ENCODE measurements around the gene ZNF592. TPM values are rescaled to one million over a fixed set of nuclear protein-coding genes. Genes with fewer than 3 reads are reported as not detected.

ZNF592 gene
- total and polyA plus RNA-seq, 2 of the 13 experiments (the other 11 are each of a cell fraction or from before 2014, with no cell fraction given) = 8.2 to 9.8 TPM

DNA sequence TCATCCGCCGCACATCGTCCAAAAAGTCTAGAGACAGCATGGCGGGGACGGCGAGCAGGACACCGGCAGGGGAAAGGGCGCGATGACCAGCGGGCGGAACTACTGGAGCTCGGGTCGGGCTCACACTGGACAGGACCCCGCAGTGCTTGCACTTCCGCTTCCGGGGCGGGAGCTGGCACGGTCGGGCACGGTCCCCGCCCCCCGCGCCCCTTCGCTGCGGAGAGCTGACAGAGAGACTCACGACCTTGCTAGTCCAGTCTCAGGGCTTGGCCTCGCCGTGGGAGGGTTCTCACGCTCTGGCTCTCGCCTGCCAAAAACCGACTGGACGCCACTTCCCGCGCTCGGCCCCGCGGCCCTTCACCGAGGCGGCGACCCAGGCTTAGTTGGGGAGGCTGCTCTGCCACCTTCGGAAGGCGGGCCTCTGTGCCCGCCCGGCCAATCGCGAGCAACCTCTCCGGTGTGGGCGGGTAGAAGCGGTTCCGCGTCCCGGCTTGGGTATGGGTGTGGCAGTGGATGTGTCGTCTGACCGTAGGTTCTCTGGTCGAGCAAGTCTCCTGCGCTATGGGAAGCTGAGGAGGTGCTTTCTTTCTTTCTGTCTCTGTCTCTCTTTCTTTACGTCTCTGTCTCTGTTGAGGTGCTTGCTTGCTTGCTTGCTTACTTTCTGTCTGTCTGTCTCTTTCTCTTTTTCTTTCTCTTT is 32.2 kb upstream of the ZNF592 start, which contains the start of gene SEC11A (continued):
- TF ChIP-seq CCDC6 (CRISPR knock-in tag; IDR thresholded peaks at IDR 0.05) (0 out of 2 replicates have a peak, but pooled peaks have one; percentile 32), EZH2 (conservative IDR thresholded peaks at IDR 0.05; ENCODE audit: low read depth, low read length) (no peak), ZNF557 (CRISPR knock-in tag; IDR thresholded peaks at IDR 0.05) (0 out of 2 replicates have a peak, but pooled peaks have one; percentile 43), PRMT3 (CRISPR knock-in tag; IDR thresholded peaks at IDR 0.05; ENCODE audit: borderline replicate concordance, low read depth) (no peak; the same call in 1 of the 2 replicates), ZNF124 (CRISPR knock-in tag; IDR thresholded peaks at IDR 0.05) (peak; percentile 77), XRCC5 (optimal IDR thresholded peaks at IDR 0.05; ENCODE audit: low read length) (peak; percentile 21), ZNF567 (CRISPR knock-in tag; IDR thresholded peaks at IDR 0.05; ENCODE audit: borderline replicate concordance) (no peak; the same call in 1 of the 2 replicates), ZNF253 (CRISPR knock-in tag; IDR thresholded peaks at IDR 0.05; ENCODE audit: borderline replicate concordance) (no peak)
- TF ChIP-seq, protein P1, sequence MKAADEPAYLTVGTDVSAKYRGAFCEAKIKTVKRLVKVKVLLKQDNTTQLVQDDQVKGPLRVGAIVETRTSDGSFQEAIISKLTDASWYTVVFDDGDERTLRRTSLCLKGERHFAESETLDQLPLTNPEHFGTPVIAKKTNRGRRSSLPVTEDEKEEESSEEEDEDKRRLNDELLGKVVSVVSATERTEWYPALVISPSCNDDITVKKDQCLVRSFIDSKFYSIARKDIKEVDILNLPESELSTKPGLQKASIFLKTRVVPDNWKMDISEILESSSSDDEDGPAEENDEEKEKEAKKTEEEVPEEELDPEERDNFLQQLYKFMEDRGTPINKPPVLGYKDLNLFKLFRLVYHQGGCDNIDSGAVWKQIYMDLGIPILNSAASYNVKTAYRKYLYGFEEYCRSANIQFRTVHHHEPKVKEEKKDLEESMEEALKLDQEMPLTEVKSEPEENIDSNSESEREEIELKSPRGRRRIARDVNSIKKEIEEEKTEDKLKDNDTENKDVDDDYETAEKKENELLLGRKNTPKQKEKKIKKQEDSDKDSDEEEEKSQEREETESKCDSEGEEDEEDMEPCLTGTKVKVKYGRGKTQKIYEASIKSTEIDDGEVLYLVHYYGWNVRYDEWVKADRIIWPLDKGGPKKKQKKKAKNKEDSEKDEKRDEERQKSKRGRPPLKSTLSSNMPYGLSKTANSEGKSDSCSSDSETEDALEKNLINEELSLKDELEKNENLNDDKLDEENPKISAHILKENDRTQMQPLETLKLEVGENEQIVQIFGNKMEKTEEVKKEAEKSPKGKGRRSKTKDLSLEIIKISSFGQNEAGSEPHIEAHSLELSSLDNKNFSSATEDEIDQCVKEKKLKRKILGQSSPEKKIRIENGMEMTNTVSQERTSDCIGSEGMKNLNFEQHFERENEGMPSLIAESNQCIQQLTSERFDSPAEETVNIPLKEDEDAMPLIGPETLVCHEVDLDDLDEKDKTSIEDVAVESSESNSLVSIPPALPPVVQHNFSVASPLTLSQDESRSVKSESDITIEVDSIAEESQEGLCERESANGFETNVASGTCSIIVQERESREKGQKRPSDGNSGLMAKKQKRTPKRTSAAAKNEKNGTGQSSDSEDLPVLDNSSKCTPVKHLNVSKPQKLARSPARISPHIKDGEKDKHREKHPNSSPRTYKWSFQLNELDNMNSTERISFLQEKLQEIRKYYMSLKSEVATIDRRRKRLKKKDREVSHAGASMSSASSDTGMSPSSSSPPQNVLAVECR (CRISPR knock-in tag; IDR thresholded peaks at IDR 0.05; ENCODE audit: borderline replicate concordance) = peak; percentile 96
- TF ChIP-seq, protein P2, sequence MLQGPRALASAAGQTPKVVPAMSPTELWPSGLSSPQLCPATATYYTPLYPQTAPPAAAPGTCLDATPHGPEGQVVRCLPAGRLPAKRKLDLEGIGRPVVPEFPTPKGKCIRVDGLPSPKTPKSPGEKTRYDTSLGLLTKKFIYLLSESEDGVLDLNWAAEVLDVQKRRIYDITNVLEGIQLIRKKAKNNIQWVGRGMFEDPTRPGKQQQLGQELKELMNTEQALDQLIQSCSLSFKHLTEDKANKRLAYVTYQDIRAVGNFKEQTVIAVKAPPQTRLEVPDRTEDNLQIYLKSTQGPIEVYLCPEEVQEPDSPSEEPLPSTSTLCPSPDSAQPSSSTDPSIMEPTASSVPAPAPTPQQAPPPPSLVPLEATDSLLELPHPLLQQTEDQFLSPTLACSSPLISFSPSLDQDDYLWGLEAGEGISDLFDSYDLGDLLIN (CRISPR knock-in tag; IDR thresholded peaks at IDR 0.05; ENCODE audit: borderline replicate concordance) = peak; percentile 82; the same call in 1 of the 2 replicates
- TF ChIP-seq, protein P3, sequence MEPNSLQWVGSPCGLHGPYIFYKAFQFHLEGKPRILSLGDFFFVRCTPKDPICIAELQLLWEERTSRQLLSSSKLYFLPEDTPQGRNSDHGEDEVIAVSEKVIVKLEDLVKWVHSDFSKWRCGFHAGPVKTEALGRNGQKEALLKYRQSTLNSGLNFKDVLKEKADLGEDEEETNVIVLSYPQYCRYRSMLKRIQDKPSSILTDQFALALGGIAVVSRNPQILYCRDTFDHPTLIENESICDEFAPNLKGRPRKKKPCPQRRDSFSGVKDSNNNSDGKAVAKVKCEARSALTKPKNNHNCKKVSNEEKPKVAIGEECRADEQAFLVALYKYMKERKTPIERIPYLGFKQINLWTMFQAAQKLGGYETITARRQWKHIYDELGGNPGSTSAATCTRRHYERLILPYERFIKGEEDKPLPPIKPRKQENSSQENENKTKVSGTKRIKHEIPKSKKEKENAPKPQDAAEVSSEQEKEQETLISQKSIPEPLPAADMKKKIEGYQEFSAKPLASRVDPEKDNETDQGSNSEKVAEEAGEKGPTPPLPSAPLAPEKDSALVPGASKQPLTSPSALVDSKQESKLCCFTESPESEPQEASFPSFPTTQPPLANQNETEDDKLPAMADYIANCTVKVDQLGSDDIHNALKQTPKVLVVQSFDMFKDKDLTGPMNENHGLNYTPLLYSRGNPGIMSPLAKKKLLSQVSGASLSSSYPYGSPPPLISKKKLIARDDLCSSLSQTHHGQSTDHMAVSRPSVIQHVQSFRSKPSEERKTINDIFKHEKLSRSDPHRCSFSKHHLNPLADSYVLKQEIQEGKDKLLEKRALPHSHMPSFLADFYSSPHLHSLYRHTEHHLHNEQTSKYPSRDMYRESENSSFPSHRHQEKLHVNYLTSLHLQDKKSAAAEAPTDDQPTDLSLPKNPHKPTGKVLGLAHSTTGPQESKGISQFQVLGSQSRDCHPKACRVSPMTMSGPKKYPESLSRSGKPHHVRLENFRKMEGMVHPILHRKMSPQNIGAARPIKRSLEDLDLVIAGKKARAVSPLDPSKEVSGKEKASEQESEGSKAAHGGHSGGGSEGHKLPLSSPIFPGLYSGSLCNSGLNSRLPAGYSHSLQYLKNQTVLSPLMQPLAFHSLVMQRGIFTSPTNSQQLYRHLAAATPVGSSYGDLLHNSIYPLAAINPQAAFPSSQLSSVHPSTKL (CRISPR knock-in tag; IDR thresholded peaks at IDR 0.05) = peak; percentile 65
- TF ChIP-seq, protein P4, sequence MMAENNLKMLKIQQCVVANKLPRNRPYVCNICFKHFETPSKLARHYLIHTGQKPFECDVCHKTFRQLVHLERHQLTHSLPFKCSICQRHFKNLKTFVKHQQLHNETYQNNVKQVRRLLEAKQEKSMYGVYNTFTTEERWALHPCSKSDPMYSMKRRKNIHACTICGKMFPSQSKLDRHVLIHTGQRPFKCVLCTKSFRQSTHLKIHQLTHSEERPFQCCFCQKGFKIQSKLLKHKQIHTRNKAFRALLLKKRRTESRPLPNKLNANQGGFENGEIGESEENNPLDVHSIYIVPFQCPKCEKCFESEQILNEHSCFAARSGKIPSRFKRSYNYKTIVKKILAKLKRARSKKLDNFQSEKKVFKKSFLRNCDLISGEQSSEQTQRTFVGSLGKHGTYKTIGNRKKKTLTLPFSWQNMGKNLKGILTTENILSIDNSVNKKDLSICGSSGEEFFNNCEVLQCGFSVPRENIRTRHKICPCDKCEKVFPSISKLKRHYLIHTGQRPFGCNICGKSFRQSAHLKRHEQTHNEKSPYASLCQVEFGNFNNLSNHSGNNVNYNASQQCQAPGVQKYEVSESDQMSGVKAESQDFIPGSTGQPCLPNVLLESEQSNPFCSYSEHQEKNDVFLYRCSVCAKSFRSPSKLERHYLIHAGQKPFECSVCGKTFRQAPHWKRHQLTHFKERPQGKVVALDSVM (CRISPR knock-in tag; IDR thresholded peaks at IDR 0.05) = peak; percentile 54; the same call in 1 of the 2 replicates
- TF ChIP-seq, protein P5, sequence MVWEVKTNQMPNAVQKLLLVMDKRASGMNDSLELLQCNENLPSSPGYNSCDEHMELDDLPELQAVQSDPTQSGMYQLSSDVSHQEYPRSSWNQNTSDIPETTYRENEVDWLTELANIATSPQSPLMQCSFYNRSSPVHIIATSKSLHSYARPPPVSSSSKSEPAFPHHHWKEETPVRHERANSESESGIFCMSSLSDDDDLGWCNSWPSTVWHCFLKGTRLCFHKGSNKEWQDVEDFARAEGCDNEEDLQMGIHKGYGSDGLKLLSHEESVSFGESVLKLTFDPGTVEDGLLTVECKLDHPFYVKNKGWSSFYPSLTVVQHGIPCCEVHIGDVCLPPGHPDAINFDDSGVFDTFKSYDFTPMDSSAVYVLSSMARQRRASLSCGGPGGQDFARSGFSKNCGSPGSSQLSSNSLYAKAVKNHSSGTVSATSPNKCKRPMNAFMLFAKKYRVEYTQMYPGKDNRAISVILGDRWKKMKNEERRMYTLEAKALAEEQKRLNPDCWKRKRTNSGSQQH (CRISPR knock-in tag; IDR thresholded peaks at IDR 0.05; ENCODE audit: low read depth) = peak; percentile 74; the same call in 1 of the 2 replicates
